Measurements from ENCODE around the gene OR52I1.

The OR52I1 gene

GRCh38 chr11:4615856-4616444 lies 22.1 kb downstream of the OR52I1 start:
- DNase-seq = no peak

DNA sequence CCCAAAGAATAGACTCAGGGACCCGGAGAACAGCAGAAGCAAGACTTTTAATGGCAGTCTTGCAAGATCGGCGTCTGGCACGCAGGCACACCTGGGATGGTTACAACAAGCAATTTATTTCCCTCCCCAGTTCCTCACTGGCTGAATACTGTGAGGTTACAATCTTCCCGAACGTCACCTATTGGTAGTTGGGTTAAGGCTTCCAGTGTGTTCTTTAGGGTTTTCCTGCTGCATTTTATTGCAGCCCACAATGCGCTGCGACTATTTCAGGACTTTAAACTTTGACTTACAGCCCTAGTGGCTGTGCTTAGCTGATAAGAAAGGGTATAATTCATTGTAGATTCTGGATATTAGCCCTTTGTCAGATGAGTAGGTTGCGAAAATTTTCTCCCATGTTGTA lies 25.7 kb downstream of the OR52I1 start:
- DNase-seq = no peak

DNA sequence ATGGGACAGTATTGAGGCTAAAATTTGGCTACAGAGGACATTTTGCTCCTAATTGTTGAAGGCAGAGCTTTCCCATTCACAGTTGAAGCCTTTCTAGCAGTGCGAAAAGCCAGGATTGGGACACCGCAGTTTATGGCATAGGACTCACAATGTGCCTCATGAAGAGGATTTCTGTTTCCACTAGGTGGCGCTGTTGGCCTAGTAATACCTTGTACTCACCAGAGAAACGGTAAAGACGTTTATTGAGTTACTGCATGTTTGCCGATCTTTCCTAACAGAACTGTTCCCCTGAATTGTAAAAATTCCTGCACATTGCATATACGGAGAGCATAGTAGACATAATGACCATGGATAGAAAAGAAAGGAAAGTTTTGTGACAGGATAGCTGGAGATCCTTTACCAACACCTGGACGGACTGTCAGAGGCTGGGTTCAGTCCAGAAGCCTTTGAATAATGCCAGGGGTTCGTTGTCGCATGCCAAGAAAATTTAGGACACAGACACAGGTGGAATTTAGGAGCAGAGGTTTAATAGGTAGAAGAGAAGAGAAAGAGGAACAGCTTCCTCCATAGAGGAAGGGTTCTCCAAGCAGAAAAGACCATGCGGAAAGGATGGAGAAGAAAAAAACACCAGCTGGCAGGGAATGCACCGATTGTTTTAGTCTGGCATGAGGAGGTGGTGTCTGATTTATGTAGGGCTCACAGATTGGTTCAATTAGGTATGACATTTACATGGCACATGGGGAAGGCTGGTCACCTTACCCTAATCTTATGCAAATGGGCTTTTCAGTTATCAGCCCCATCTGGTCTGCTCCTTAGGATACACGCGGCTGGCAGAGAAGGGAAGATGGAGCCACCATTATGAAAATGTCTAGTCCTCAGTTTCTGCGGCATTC lies 32.6 kb downstream of the OR52I1 start:
- peak; percentile 48 for DNase-seq

DNA sequence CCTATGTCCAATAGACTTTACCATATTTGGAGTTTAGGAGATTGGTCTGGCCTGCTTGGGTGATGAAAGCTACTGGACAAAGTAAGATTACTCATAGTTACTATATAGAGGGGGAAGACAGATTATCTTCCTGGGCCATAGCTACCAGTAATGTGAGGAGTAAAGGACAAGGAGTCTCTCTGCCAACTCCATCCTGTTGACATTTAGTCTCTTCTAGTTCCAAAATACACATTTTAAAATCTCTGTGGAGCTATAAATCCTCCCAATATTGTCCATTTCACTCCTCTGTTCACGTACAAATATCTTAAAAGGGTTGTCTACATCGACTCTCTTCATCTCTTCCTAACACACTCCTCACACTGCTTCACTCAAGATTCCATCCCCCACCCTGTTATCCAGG lies 42.3 kb downstream of the OR52I1 start:
- no peak for DNase-seq

DNA sequence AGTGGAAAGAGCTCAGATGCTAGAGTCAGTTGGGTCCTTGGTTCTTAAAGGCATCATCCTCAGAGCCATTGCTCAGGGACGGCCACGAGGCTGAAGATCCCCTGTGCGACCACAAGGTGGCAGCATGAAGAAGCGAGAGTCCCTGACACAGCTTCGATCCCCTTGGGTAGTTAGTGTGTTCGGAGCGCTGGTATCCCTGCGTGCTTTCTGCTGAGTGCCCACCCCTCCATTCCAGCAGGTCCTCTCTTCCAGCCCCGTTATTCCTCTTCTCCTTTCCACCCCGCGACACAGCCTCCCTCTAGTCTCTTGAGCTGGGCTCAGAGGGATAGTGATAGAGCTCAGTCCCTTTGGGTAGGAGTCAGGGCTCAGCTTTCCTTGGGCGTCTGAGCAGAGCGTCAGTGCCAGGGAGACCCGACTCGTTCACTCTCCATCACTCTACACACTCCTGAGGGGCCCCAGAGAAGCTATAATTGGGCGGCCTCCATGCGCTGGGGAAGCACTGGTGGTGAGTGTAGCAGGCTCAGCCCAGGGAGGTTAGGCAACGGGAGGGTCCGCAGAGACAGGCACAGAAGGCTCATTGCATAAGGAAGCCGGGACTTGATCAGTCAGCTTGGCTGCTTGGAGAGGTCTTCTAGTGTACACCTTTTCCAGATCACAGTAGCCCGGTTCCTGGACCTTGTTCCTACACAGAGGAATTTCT lies 43.3 kb downstream of the OR52I1 start, which contains the start of gene OR51D1:
TSS of gene OR51D1 (plus strand) at position 516 of the 700 bp plus-strand sequence. CDS start 2,314 bp downstream, outside the sequence.
- DNase-seq = peak; percentile 72

DNA sequence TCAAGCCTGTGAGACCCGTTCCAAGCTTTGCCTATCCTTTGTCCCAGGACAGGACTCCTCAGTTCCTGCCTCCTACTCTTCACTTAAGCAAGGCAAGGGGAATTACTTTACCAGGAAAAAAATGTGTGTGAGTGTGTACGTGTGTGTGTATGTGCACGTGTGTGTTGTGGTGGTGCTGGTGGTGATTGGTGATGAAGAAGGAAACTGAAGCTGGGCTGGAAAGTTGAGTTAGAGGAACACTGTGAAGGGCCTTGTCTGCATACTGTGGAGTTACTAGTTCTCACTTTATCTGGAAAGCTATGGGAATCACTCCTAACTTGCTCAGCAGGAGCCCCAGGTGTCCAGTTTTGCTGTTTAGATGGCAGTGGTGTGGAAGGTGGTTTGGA lies 43.8 kb downstream of the OR52I1 start:
- no peak for DNase-seq

GRCh38 chr11:4639931-4640330 lies 46.1 kb downstream of the OR52I1 start:
- DNase-seq = no peak

- no peak for DNase-seq
These were observed 47.7 kb downstream of the OR52I1 start for GRCh38 chr11:4641501-4641900.

DNA sequence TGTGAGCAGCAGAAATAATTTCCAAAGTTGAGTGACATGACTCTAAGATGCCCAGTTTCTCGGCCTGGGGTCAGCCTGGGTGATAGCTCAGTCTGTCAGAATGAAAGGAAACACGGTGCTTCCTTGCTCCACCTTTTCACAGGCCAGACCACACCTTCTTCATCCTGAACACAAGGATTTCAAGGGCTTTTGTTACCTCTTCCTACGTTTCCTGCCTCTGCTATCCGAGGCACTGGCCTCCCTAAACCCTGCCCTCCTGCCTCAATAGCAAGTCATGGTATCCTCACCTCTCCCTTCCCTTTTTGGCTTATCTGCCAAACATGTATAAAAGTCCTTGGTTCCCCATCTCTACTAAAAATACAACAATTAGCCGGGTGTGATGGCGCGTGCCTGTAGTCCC lies 48.2 kb downstream of the OR52I1 start:
- no peak for DNase-seq

DNA sequence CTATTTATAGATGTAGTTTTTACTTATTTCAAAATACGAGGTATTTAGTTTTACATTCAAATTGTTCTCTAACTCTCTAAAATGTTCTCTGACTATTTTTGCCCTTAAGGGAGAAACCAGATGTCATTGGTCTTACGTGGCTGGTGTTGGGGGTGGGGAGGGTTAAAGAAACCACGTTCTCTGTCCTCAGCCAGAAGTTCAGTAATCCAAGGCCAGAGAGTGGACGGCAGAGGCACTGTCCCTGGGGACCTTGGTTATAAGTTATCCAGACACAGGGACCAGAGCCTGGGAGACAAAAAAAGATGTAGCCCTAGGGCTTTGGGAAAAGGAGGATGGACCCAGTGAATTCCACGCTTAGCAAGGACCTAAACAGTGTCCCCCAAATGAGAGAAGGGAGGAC lies 49.2 kb downstream of the OR52I1 start:
- no peak for DNase-seq

GRCh38 chr11:4643682-4644081 lies 49.8 kb downstream of the OR52I1 start, which contains the start of gene OR51E1:
Gene OR51E1, plus strand, starts transcription at chr11:4643982. Its CDS starts 8,545 bp downstream, at chr11:4652527.
- DNase-seq = no peak

DNA sequence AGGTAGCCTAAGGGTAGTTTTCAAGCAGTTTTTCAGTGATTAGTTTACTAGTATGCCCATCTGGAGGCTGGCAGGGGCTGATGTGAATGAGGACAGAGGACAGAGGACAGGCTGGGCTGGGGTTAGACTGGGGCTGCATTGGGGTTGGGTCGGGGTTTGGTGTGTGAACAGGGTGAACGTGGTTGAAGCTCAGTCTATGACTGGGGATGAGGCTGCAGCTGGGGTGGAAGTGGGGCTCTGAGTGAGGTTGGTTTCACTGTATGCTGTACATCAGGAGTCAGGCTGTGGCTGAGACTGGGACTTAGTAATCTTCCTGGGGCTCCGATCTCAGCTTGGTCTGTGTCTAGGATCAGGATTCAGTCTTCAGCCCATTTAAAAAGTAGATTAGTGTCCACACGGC lies 50.4 kb downstream of the OR52I1 start:
- no peak for DNase-seq

All from right hindlimb (tissue), 1 donor.